ENCODE results near the gene PEAK3.

The PEAK3 gene

GRCh38 chr19:2311093-2311492 is 29.1 kb upstream of the PEAK3 start:
- Histone ChIP-seq H2BK120ac (ENCODE audit: low read depth, low read length) (no peak overlapping the region), H3K36me3 (ENCODE audit: control insufficient read depth, insufficient read depth, low read length) (no peaks in the 10 kb centered on the region), H3K27ac (ENCODE audit: low read depth, low read length) (no peak overlapping the region), H3K4me3 (ENCODE audit: low read length) (no peak overlapping the region), H2BK15ac (replicated peaks; ENCODE audit: low read depth) (no peak overlapping the region), H3K79me1 (ENCODE audit: low read length) (no peaks in the 10 kb centered on the region), H3K9ac (ENCODE audit: low read length) (no peak overlapping the region), H2BK5ac (ENCODE audit: low read length) (no peak overlapping the region), H3K4ac (ENCODE audit: low read depth, low read length) (no peak overlapping the region), H3K56ac (ENCODE audit: low read length) (no peak overlapping the region), H4K8ac (ENCODE audit: low read depth, low read length) (no peak overlapping the region), H3K23ac (ENCODE audit: low read length) (no peak overlapping the region), H4K5ac (ENCODE audit: low read length) (no peak overlapping the region), H3K79me2 (ENCODE audit: control insufficient read depth, insufficient read depth, low read length) (no peaks in the 10 kb centered on the region), H3K4me2 (ENCODE audit: low read length) (no peak overlapping the region), H2AK5ac (ENCODE audit: low read length) (no peak overlapping the region), H3K27me3 (ENCODE audit: insufficient read depth, low read length, poor library complexity) (peaks cover 9% of the 10 kb centered on the region), H3K18ac (ENCODE audit: low read length) (no peak overlapping the region), H3K4me1 (ENCODE audit: control insufficient read depth, low read depth, low read length) (no peaks in the 10 kb centered on the region)
- WGBS (ENCODE audit: extremely low coverage, insufficient coverage, low lambda C conversion rate): no CpG with 5 or more reads among the region's 4 CpGs
- DNase-seq: no peak

GRCh38 chr19:2309734-2310362 is 27.9 kb upstream of the PEAK3 start:
- WGBS (ENCODE audit: extremely low coverage, insufficient coverage, low lambda C conversion rate): no CpG with 5 or more reads among the region's 17 CpGs
- Histone ChIP-seq H3K27ac (ENCODE audit: low read depth, low read length) (no peak overlapping the region), H4K8ac (ENCODE audit: low read depth, low read length) (no peak overlapping the region), H3K9ac (ENCODE audit: low read length) (no peak overlapping the region), H2BK5ac (ENCODE audit: low read length) (no peak overlapping the region), H3K79me2 (ENCODE audit: control insufficient read depth, insufficient read depth, low read length) (no peaks in the 10 kb centered on the region), H3K27me3 (ENCODE audit: insufficient read depth, low read length, poor library complexity) (peaks cover 9% of the 10 kb centered on the region), H3K4me1 (ENCODE audit: control insufficient read depth, low read depth, low read length) (no peaks in the 10 kb centered on the region), H3K23ac (ENCODE audit: low read length) (no peak overlapping the region), H2BK120ac (ENCODE audit: low read depth, low read length) (no peak overlapping the region), H3K56ac (ENCODE audit: low read length) (no peak overlapping the region), H3K4me2 (ENCODE audit: low read length) (no peak overlapping the region), H3K36me3 (ENCODE audit: control insufficient read depth, insufficient read depth, low read length) (no peaks in the 10 kb centered on the region), H3K4ac (ENCODE audit: low read depth, low read length) (no peak overlapping the region), H2BK15ac (replicated peaks; ENCODE audit: low read depth) (no peak overlapping the region), H3K4me3 (ENCODE audit: low read length) (no peak overlapping the region), H2AK5ac (ENCODE audit: low read length) (no peak overlapping the region), H3K79me1 (ENCODE audit: low read length) (no peaks in the 10 kb centered on the region), H3K18ac (ENCODE audit: low read length) (no peak overlapping the region), H4K5ac (ENCODE audit: low read length) (no peak overlapping the region)
- no peak for DNase-seq

- no peaks in the 10 kb centered on the region for H3K4me1 ChIP-seq (ENCODE audit: control insufficient read depth, low read depth, low read length)
- no peak within 1 kb of the TSS for H4K8ac ChIP-seq (ENCODE audit: low read depth, low read length)
- no peak within 1 kb of the TSS for H3K4ac ChIP-seq (ENCODE audit: low read depth, low read length)
- no CpG with 5 or more reads among the region's 63 CpGs for WGBS (ENCODE audit: extremely low coverage, insufficient coverage, low lambda C conversion rate)
- no peak within 1 kb of the TSS for H3K18ac ChIP-seq (ENCODE audit: low read length)
- no peak within 1 kb of the TSS for H2BK15ac ChIP-seq (replicated peaks; ENCODE audit: low read depth)
- H3K23ac ChIP-seq (ENCODE audit: low read length): no peak within 1 kb of the TSS
- no peak within 1 kb of the TSS for H4K5ac ChIP-seq (ENCODE audit: low read length)
- no peak within 1 kb of the TSS for H2BK5ac ChIP-seq (ENCODE audit: low read length)
- H3K79me2 ChIP-seq (ENCODE audit: control insufficient read depth, insufficient read depth, low read length): no peaks in the 10 kb centered on the region
- peak within 1 kb of the TSS; percentile 25 for H3K4me2 ChIP-seq (ENCODE audit: low read length)
- H3K79me1 ChIP-seq (ENCODE audit: low read length): no peaks in the 10 kb centered on the region
- no peak within 1 kb of the TSS for H2BK120ac ChIP-seq (ENCODE audit: low read depth, low read length)
- no peak within 1 kb of the TSS for H3K27ac ChIP-seq (ENCODE audit: low read depth, low read length)
- peak within 1 kb of the TSS; percentile 42 for H3K56ac ChIP-seq (ENCODE audit: low read length)
- no peak within 1 kb of the TSS for H3K9ac ChIP-seq (ENCODE audit: low read length)
- no peak within 1 kb of the TSS for H2AK5ac ChIP-seq (ENCODE audit: low read length)
- H3K27me3 ChIP-seq (ENCODE audit: insufficient read depth, low read length, poor library complexity): peaks cover 9% of the 10 kb centered on the region
- no peak for DNase-seq
- H3K36me3 ChIP-seq (ENCODE audit: control insufficient read depth, insufficient read depth, low read length): no peaks in the 10 kb centered on the region
- H3K4me3 ChIP-seq (ENCODE audit: low read length): no peak within 1 kb of the TSS
These were observed 26.2 kb upstream of the PEAK3 start, which contains the start of gene LINGO3 for GRCh38 chr19:2308114-2308556. Gene LINGO3, minus strand, starts transcription at chr19:2308154. Its CDS starts 16,378 bp downstream, at chr19:2291776.

- Histone ChIP-seq H2BK120ac (ENCODE audit: low read depth, low read length) (no peak overlapping the region), H2BK15ac (replicated peaks; ENCODE audit: low read depth) (no peak overlapping the region), H3K4me3 (ENCODE audit: low read length) (no peak overlapping the region), H3K79me1 (ENCODE audit: low read length) (no peaks in the 10 kb centered on the region), H2AK5ac (ENCODE audit: low read length) (no peak overlapping the region), H3K4me1 (ENCODE audit: control insufficient read depth, low read depth, low read length) (no peaks in the 10 kb centered on the region), H3K56ac (ENCODE audit: low read length) (no peak overlapping the region), H3K18ac (ENCODE audit: low read length) (no peak overlapping the region), H4K5ac (ENCODE audit: low read length) (no peak overlapping the region), H3K4ac (ENCODE audit: low read depth, low read length) (no peak overlapping the region), H3K79me2 (ENCODE audit: control insufficient read depth, insufficient read depth, low read length) (no peaks in the 10 kb centered on the region), H3K27ac (ENCODE audit: low read depth, low read length) (no peak overlapping the region), H3K4me2 (ENCODE audit: low read length) (no peak overlapping the region), H3K27me3 (ENCODE audit: insufficient read depth, low read length, poor library complexity) (peaks cover 9% of the 10 kb centered on the region), H3K23ac (ENCODE audit: low read length) (no peak overlapping the region), H4K8ac (ENCODE audit: low read depth, low read length) (no peak overlapping the region), H2BK5ac (ENCODE audit: low read length) (no peak overlapping the region), H3K36me3 (ENCODE audit: control insufficient read depth, insufficient read depth, low read length) (no peaks in the 10 kb centered on the region), H3K9ac (ENCODE audit: low read length) (no peak overlapping the region)
- DNase-seq: no peak
- no CpG with 5 or more reads among the region's 33 CpGs for WGBS (ENCODE audit: extremely low coverage, insufficient coverage, low lambda C conversion rate)
These were observed 25.6 kb upstream of the PEAK3 start for GRCh38 chr19:2307518-2308012.

- H3K27me3 ChIP-seq (ENCODE audit: insufficient read depth, low read length, poor library complexity): peaks cover 9% of the 10 kb centered on the region
- no peak overlapping the region for H3K9ac ChIP-seq (ENCODE audit: low read length)
- no peak overlapping the region for H2BK120ac ChIP-seq (ENCODE audit: low read depth, low read length)
- H3K4ac ChIP-seq (ENCODE audit: low read depth, low read length): no peak overlapping the region
- no peak overlapping the region for H3K4me2 ChIP-seq (ENCODE audit: low read length)
- H3K23ac ChIP-seq (ENCODE audit: low read length): no peak overlapping the region
- H3K79me1 ChIP-seq (ENCODE audit: low read length): no peaks in the 10 kb centered on the region
- H3K36me3 ChIP-seq (ENCODE audit: control insufficient read depth, insufficient read depth, low read length): no peaks in the 10 kb centered on the region
- no peak overlapping the region for H2BK5ac ChIP-seq (ENCODE audit: low read length)
- no peaks in the 10 kb centered on the region for H3K79me2 ChIP-seq (ENCODE audit: control insufficient read depth, insufficient read depth, low read length)
- no peak overlapping the region for H2BK15ac ChIP-seq (replicated peaks; ENCODE audit: low read depth)
- no peak overlapping the region for H4K5ac ChIP-seq (ENCODE audit: low read length)
- H3K18ac ChIP-seq (ENCODE audit: low read length): no peak overlapping the region
- no peaks in the 10 kb centered on the region for H3K4me1 ChIP-seq (ENCODE audit: control insufficient read depth, low read depth, low read length)
- no peak overlapping the region for H3K27ac ChIP-seq (ENCODE audit: low read depth, low read length)
- no peak overlapping the region for H3K4me3 ChIP-seq (ENCODE audit: low read length)
- H3K56ac ChIP-seq (ENCODE audit: low read length): no peak overlapping the region
- no peak overlapping the region for H2AK5ac ChIP-seq (ENCODE audit: low read length)
- WGBS (ENCODE audit: extremely low coverage, insufficient coverage, low lambda C conversion rate): no CpG with 5 or more reads among the region's 17 CpGs
- no peak for DNase-seq
- no peak overlapping the region for H4K8ac ChIP-seq (ENCODE audit: low read depth, low read length)
These were observed 25.0 kb upstream of the PEAK3 start for GRCh38 chr19:2306971-2307370.

Measured in mesendoderm (in vitro differentiated cells).